HepG2 (cell line): ENCODE results near the gene POC1B. TPM values are rescaled to one million over a fixed set of nuclear protein-coding genes. Genes with fewer than 3 reads are reported as not detected.

Experiments used
- ARNT2 ChIP-seq: sonication (generic); formaldehyde crosslinking; IDR thresholded peaks from 2 replicates; pipeline ENCODE4 v1.8.0; 2022; ENCODE audit warnings: mild to moderate bottlenecking, low read depth, missing genetic modification reagents, moderate library complexity
- BRD4 ChIP-seq: sonication (generic); formaldehyde crosslinking; IDR thresholded peaks from 2 replicates; pipeline ENCODE4 v1.4.0; 2020; ENCODE audit warnings: missing genetic modification reagents
- EP300 ChIP-seq, 3 experiments: sonication (generic) in 1 of 3; formaldehyde crosslinking in 1 of 3; IDR thresholded peaks; 2 replicates each; pipeline versions ENCODE4 v1.5.1 to v1.6.1; 2011 to 2020; ENCODE audit warnings: low read depth in 2 of 3, low read length in 2 of 3, borderline replicate concordance in 1 of 3, improper control_type of control experiment in 1 of 3, mild to moderate bottlenecking in 1 of 3, missing genetic modification reagents in 1 of 3, moderate library complexity in 1 of 3
- ERF ChIP-seq: IDR thresholded peaks from 2 replicates; pipeline ENCODE4 v1.6.1; 2018; ENCODE audit warnings: missing biosample characterization, missing genetic modification reagents
- GFI1 ChIP-seq: sonication (generic); formaldehyde crosslinking; IDR thresholded peaks from 2 replicates; pipeline ENCODE4 v1.5.0; 2020; ENCODE audit warnings: missing genetic modification reagents, mild to moderate bottlenecking, borderline replicate concordance
- HIVEP1 ChIP-seq: sonication (generic); formaldehyde crosslinking; IDR thresholded peaks from 2 replicates; pipeline ENCODE4 v1.4.0; 2020; ENCODE audit warnings: mild to moderate bottlenecking, missing genetic modification reagents
- HNRNPL ChIP-seq: fragments of 200-400 bp; formaldehyde crosslinking; IDR thresholded peaks from 2 replicates; pipeline ENCODE4 v1.6.1; 2017; ENCODE audit warnings: mild to moderate bottlenecking, low read depth, low read length
- KDM5A ChIP-seq: fragments of 200-600 bp; sonication (generic); IDR thresholded peaks from 2 replicates; pipeline ENCODE4 v1.7.0; 2018; ENCODE audit warnings: antibody characterized with exemption, mild to moderate bottlenecking, low read length, borderline replicate concordance
- NFE2 ChIP-seq: sonication (generic); formaldehyde crosslinking; IDR thresholded peaks from 2 replicates; pipeline ENCODE4 v1.4.0; 2020; ENCODE audit warnings: missing genetic modification reagents
- PHF5A ChIP-seq: IDR thresholded peaks from one replicate; pipeline ENCODE4 v1.6.1; 2018; ENCODE audit warnings: low read depth, missing genetic modification reagents; ENCODE audit not compliant: unreplicated experiment
- PHF8 ChIP-seq: sonication (generic); formaldehyde crosslinking; IDR thresholded peaks from 2 replicates; pipeline ENCODE4 v1.5.0; 2020; ENCODE audit warnings: missing genetic modification reagents
- POLR2AphosphoS5 ChIP-seq: IDR thresholded peaks from 2 replicates; pipeline ENCODE4 v1.6.1; 2012; ENCODE audit warnings: low read depth, low read length
- RARG ChIP-seq: sonication (generic); formaldehyde crosslinking; IDR thresholded peaks from 2 replicates; pipeline ENCODE4 v1.4.0; 2020; ENCODE audit warnings: low read depth, mild to moderate bottlenecking, missing genetic modification reagents
- RERE ChIP-seq: IDR thresholded peaks from 2 replicates; pipeline ENCODE4 v1.6.1; 2016; ENCODE audit warnings: low read depth, missing genetic modification reagents, missing compliant biosample characterization
- SRF ChIP-seq: IDR thresholded peaks from 2 replicates; pipeline ENCODE4 v1.6.1; 2011; ENCODE audit warnings: mild to moderate bottlenecking, low read depth, low read length, moderate library complexity
- TBP ChIP-seq: sonication (generic); formaldehyde crosslinking; IDR thresholded peaks from 2 replicates; pipeline ENCODE4 v1.5.0; 2020; ENCODE audit warnings: missing genetic modification reagents
- ZNF484 ChIP-seq: sonication (generic); formaldehyde crosslinking; IDR thresholded peaks from 2 replicates; pipeline ENCODE4 v1.5.1; 2020; ENCODE audit warnings: mild to moderate bottlenecking, low read depth, missing genetic modification reagents, borderline replicate concordance
- ZNF546 ChIP-seq: sonication (generic); formaldehyde crosslinking; conservative IDR thresholded peaks from 2 replicates; pipeline ENCODE4 v1.8.1; 2023; ENCODE audit warnings: mild to moderate bottlenecking, missing genetic modification reagents
- ZNF7 ChIP-seq: IDR thresholded peaks from 2 replicates; pipeline ENCODE4 v1.6.1; 2016; ENCODE audit warnings: missing biosample characterization, missing genetic modification reagents
- ZNF761 ChIP-seq: sonication (generic); formaldehyde crosslinking; conservative IDR thresholded peaks from 2 replicates; pipeline ENCODE4 v1.4.0; 2020; ENCODE audit warnings: mild to moderate bottlenecking, missing genetic modification reagents
- polyA plus RNA-seq, 8 experiments: library from polyadenylated mRNA; depleted of rRNA in 3 of 8; stranded (reverse) in 7 of 8; unstranded in 1 of 8; fragments of >200 nt; fragmentation: Illumina TruSeq in 4 of 8; extraction: Trizol in 4 of 8; gene quantifications; 2 replicates each; pipeline versions ENCODE4 v1.2.1 to v1.2.3, GENCODE V29; 2011 to 2016; ENCODE audit warnings: low read depth in 4 of 8, missing spikeins in 1 of 8, mixed read lengths in 1 of 8; ENCODE audit not compliant: insufficient read depth in 1 of 8
- total RNA-seq, 5 experiments: library from RNA; depleted of rRNA; stranded (reverse); fragments of >200 nt; fragmentation: Illumina TruSeq; extraction: Trizol; gene quantifications; 2 replicates each; pipeline ENCODE4 v1.2.3, GENCODE V29; 2016; ENCODE audit warnings: low read depth in 1 of 5
- TF ChIP-seq, protein P1 (sequence below): sonication (generic); formaldehyde crosslinking; IDR thresholded peaks from 2 replicates; pipeline ENCODE4 v1.5.1; 2020; ENCODE audit warnings: mild to moderate bottlenecking, moderate library complexity, missing genetic modification reagents
- TF ChIP-seq, protein P2 (sequence below): sonication (generic); formaldehyde crosslinking; IDR thresholded peaks from 2 replicates; pipeline ENCODE4 v1.5.0; 2020; ENCODE audit warnings: missing genetic modification reagents, mild to moderate bottlenecking, borderline replicate concordance

The POC1B gene
- total and polyA plus RNA-seq, 2 of the 13 experiments (the other 11 are each of a cell fraction or from before 2014, with no cell fraction given): 9.3 to 11.0 TPM

DNA sequence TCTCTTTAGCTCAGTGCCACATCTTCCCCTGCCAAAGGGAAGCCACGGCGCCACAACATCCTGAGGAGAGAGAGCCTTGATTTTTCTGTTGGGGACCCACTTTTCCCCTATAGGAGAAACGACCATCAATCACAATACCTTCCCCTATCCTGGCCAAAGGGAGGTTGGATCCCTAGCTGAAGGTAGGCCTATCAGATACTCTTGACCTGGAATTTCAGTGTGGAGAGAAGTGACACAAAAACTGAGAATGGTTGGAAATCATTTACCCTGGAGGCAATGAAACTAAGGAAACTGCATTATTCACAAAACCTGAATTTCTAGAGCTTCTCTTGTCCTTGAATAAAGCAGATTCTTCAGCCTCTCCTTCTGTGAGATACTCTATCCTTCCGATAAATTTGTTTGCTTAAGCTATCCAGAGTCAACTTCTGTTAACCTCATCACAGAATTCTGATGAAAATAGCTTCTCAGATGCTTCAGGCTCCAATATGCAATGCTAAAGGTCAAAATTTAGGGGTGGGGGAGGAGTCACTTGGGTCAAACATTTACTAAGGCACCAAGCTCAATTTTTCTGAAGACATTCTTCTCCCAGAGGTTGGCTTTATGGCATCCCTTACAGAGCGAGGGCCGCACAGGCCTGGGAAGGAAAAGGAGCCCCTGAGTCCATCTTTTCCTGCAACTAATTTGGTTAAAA, 146.6 kb downstream of the POC1B start (continued):
- TF ChIP-seq EP300 (IDR thresholded peaks at IDR 0.05; ENCODE audit: low read depth in 2 of 2, low read length in 2 of 2) (peak in 1 of 2 experiments; percentile 80; a peak in 2 of 4 replicates), EP300 (CRISPR knock-in tag; IDR thresholded peaks at IDR 0.05; ENCODE audit: borderline replicate concordance) (peak; percentile 31; the same call in 1 of the 2 replicates), HNRNPL (no peak), KDM5A (no peak), NFE2 (no peak), ZNF484 (no peak), SRF (no peak), BRD4 (CRISPR knock-in tag) (no peak), ARNT2 (CRISPR knock-in tag) (no peak), POLR2AphosphoS5 (peak; percentile 46), ZNF546 (no peak), TBP (no peak), ZNF7 (CRISPR knock-in tag) (no peak), GFI1 (CRISPR knock-in tag) (0 out of 2 replicates have a peak, but pooled peaks have one; percentile 2), RARG (CRISPR knock-in tag) (0 out of 2 replicates have a peak, but pooled peaks have one; percentile 35), ZNF761 (CRISPR knock-in tag) (no peak), ERF (no peak), PHF8 (CRISPR knock-in tag) (no peak), HIVEP1 (CRISPR knock-in tag) (no peak), PHF5A (CRISPR knock-in tag) (no peak), RERE (CRISPR knock-in tag) (peak; percentile 24; the same call in 1 of the 2 replicates)
- TF ChIP-seq, protein P1, sequence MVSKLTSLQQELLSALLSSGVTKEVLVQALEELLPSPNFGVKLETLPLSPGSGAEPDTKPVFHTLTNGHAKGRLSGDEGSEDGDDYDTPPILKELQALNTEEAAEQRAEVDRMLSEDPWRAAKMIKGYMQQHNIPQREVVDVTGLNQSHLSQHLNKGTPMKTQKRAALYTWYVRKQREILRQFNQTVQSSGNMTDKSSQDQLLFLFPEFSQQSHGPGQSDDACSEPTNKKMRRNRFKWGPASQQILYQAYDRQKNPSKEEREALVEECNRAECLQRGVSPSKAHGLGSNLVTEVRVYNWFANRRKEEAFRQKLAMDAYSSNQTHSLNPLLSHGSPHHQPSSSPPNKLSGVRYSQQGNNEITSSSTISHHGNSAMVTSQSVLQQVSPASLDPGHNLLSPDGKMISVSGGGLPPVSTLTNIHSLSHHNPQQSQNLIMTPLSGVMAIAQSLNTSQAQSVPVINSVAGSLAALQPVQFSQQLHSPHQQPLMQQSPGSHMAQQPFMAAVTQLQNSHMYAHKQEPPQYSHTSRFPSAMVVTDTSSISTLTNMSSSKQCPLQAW (CRISPR knock-in tag): no peak
- TF ChIP-seq, protein P2, sequence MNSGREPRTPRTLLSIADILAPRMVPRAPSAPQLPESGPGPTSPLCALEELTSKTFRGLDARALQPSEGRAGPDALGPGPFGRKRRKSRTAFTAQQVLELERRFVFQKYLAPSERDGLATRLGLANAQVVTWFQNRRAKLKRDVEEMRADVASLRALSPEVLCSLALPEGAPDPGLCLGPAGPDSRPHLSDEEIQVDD: no peak
